HL-60 (cell line): ENCODE measurements around the gene NEGR1.

ENCODE experiments used
- DNase-seq, 2 experiments: peaks; one replicate each; pipeline ENCODE4 v3.0.0-alpha.2; 2010 to 2020; ENCODE audit warnings: low read depth in 1 of 2, low spot score in 1 of 2
- H3K27ac ChIP-seq: fragments of 250-450 bp; sonication (Bioruptor Pico); replicated peaks from 2 replicates; pipeline ENCODE4 v1.5.1; 2020; ENCODE audit warnings: mild to moderate bottlenecking, moderate library complexity
- H3K27me3 ChIP-seq: fragments of 250-450 bp; sonication (Bioruptor Pico); 2 replicates; pipeline ENCODE4 v1.5.1; 2021; ENCODE audit warnings: mild to moderate bottlenecking, moderate library complexity; ENCODE audit not compliant: insufficient read depth, poor library complexity, severe bottlenecking
- H3K4me3 ChIP-seq: replicated peaks from 2 replicates; pipeline ENCODE4 v1.5.1; 2011; ENCODE audit warnings: mild to moderate bottlenecking, control low read depth, low read length; ENCODE audit not compliant: insufficient read depth
- GABPA ChIP-seq: IDR thresholded peaks from 2 replicates; pipeline ENCODE4 v1.6.1; 2012; ENCODE audit warnings: low read depth
- POLR2AphosphoS5 ChIP-seq: IDR thresholded peaks from 2 replicates; pipeline ENCODE4 v1.6.1; 2012; ENCODE audit warnings: low read depth
- SPI1 ChIP-seq: IDR thresholded peaks from 2 replicates; pipeline ENCODE4 v1.6.1; 2012; ENCODE audit warnings: low read depth, mild to moderate bottlenecking, borderline replicate concordance
- TF ChIP-seq, protein P1 (sequence below): IDR thresholded peaks from 2 replicates; pipeline ENCODE4 v1.6.1; 2012; ENCODE audit warnings: low read depth; ENCODE audit not compliant: insufficient replicate concordance
- TF ChIP-seq, protein P2 (sequence below): IDR thresholded peaks from one replicate; pipeline ENCODE4 v1.5.1; 2011; ENCODE audit warnings: low read length, control low read depth, inconsistent platforms; ENCODE audit not compliant: insufficient read depth

Gene NEGR1

DNA sequence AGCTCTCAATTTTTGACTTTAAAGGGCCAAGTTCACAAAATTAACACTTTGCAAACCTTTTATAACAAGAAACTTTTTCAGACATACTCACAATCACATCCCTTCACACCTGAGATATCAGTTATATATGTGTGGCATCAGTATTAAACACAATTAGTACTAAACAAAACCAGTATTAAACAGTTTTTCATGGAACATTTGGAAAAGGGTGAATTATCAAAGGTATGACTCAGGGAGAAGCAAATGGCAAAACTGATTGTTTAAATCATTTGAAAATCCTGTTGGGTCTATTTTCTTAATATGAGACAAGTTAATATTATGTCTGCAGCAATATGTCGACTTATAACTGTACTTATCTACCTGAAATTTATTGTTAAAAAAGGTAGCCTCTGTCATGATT, 587.3 kb downstream of the NEGR1 start:
- DNase-seq, result no peak
- H3K27me3 ChIP-seq, result no peaks in the 10 kb centered on the region
- H3K4me3 ChIP-seq, result no peak overlapping the region
- no peak overlapping the region for H3K27ac ChIP-seq
- no peak for TF ChIP-seq POLR2AphosphoS5
- no peak for TF ChIP-seq SPI1
- TF ChIP-seq GABPA, result no peak
- TF ChIP-seq, protein P1, sequence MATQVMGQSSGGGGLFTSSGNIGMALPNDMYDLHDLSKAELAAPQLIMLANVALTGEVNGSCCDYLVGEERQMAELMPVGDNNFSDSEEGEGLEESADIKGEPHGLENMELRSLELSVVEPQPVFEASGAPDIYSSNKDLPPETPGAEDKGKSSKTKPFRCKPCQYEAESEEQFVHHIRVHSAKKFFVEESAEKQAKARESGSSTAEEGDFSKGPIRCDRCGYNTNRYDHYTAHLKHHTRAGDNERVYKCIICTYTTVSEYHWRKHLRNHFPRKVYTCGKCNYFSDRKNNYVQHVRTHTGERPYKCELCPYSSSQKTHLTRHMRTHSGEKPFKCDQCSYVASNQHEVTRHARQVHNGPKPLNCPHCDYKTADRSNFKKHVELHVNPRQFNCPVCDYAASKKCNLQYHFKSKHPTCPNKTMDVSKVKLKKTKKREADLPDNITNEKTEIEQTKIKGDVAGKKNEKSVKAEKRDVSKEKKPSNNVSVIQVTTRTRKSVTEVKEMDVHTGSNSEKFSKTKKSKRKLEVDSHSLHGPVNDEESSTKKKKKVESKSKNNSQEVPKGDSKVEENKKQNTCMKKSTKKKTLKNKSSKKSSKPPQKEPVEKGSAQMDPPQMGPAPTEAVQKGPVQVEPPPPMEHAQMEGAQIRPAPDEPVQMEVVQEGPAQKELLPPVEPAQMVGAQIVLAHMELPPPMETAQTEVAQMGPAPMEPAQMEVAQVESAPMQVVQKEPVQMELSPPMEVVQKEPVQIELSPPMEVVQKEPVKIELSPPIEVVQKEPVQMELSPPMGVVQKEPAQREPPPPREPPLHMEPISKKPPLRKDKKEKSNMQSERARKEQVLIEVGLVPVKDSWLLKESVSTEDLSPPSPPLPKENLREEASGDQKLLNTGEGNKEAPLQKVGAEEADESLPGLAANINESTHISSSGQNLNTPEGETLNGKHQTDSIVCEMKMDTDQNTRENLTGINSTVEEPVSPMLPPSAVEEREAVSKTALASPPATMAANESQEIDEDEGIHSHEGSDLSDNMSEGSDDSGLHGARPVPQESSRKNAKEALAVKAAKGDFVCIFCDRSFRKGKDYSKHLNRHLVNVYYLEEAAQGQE, result no peak
- TF ChIP-seq, protein P2, sequence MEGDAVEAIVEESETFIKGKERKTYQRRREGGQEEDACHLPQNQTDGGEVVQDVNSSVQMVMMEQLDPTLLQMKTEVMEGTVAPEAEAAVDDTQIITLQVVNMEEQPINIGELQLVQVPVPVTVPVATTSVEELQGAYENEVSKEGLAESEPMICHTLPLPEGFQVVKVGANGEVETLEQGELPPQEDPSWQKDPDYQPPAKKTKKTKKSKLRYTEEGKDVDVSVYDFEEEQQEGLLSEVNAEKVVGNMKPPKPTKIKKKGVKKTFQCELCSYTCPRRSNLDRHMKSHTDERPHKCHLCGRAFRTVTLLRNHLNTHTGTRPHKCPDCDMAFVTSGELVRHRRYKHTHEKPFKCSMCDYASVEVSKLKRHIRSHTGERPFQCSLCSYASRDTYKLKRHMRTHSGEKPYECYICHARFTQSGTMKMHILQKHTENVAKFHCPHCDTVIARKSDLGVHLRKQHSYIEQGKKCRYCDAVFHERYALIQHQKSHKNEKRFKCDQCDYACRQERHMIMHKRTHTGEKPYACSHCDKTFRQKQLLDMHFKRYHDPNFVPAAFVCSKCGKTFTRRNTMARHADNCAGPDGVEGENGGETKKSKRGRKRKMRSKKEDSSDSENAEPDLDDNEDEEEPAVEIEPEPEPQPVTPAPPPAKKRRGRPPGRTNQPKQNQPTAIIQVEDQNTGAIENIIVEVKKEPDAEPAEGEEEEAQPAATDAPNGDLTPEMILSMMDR, result no peak

DNA sequence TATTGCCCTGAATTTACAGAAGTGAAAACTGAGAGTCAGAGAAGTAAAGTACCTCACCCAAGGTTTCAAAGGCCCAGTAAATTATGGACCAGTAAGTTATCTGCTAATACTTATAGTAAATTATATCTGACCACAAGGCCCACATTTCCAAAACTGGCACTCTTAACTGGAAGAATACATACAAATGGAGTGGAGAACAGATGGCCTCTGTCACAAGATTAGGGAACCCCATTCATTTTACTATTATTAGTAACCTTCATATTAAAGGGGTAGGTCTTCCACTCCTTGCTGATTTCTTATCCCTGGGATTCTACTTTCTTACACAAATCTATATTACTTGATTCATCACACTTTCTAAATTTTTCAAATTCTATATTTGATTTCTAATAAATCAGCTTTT, 588.8 kb downstream of the NEGR1 start:
- no peak for DNase-seq
- H3K27ac ChIP-seq, result no peak overlapping the region
- no peak overlapping the region for H3K4me3 ChIP-seq
- H3K27me3 ChIP-seq, result no peaks in the 10 kb centered on the region
- no peak for TF ChIP-seq GABPA
- TF ChIP-seq, protein P2, result no peak
- TF ChIP-seq SPI1, result no peak

DNA sequence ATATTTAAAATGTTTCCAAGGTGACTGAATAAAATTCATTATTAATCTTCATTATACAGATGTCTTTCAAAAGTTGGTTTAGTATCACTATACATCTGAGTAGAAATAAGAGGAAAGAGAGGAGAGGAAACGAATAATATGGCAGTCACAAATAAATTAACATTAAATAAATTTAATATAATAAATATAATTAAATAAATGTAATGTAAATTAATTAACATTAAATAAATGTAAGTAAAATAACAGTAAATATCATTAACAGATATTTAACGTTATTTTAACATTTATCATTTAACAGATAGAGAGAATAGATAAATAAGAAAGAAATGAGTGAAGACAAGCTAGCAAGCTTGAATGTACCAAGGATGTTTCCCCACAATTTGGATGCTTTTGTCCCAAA, 592.7 kb downstream of the NEGR1 start:
- TF ChIP-seq, protein P1, result no peak
- TF ChIP-seq GABPA (no peak), POLR2AphosphoS5 (no peak), SPI1 (no peak)
- TF ChIP-seq, protein P2, result no peak

DNA sequence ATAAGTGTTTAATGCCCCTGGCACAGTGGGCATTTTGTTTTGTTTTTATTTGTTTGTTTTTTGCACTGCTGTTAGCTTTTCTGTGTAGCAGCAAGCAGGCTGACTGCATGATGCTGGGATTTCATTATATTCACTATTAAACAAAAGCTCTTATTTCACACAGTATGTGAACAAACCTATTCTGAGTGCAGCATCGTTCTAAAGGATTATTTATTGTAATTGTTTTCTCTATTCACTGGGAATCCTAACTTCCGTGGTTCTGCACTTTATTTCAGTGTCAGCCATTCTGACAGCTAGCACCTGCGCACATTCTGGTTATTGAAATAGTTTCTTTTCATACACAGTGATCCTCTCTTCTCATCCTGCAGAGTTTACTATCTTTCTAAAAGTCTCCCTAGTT, 595.0 kb downstream of the NEGR1 start:
- no peak for DNase-seq
- Histone ChIP-seq H3K27me3 (no peaks in the 10 kb centered on the region), H3K4me3 (no peak overlapping the region), H3K27ac (no peak overlapping the region)
- TF ChIP-seq POLR2AphosphoS5 (no peak), GABPA (no peak), SPI1 (no peak)
- TF ChIP-seq, protein P1, result no peak

More for the DNA sequence above, 592.7 kb downstream of the NEGR1 start:
- no peaks in the 10 kb centered on the region for H3K27me3 ChIP-seq
- no peak for DNase-seq
- no peak overlapping the region for H3K27ac ChIP-seq
- no peak overlapping the region for H3K4me3 ChIP-seq
